Epithelial cell of esophagus (primary cell): ENCODE results near the gene ULBP2.
A peak's percentile ranks its signal among the peaks of the same experiment; 100 is the strongest.
"Not testable (repeated sequence)": the region's sequence is repeated elsewhere in the genome, so short reads cannot be mapped to it uniquely, and the experiment has no call there.

Source experiments
- DNase-seq: peaks from one replicate; pipeline ENCODE4 v3.0.0; 2010; ENCODE audit warnings: low read depth
- H3K4me3 ChIP-seq: 2 replicates; pipeline ENCODE4 v1.5.1; 2011; ENCODE audit warnings: mild to moderate bottlenecking, low read length, control low read depth
- TF ChIP-seq, protein P1 (sequence below): IDR thresholded peaks from 2 replicates; pipeline ENCODE4 v1.5.1; 2011; ENCODE audit warnings: low read depth, mild to moderate bottlenecking, low read length, control low read depth, inconsistent platforms; ENCODE audit not compliant: insufficient read depth; ENCODE audit errors: missing control alignments

The ULBP2 gene

GRCh38 chr6:149910721-149911151 lies 31.1 kb upstream of the ULBP2 start:
- no peak for DNase-seq
- TF ChIP-seq, protein P1, sequence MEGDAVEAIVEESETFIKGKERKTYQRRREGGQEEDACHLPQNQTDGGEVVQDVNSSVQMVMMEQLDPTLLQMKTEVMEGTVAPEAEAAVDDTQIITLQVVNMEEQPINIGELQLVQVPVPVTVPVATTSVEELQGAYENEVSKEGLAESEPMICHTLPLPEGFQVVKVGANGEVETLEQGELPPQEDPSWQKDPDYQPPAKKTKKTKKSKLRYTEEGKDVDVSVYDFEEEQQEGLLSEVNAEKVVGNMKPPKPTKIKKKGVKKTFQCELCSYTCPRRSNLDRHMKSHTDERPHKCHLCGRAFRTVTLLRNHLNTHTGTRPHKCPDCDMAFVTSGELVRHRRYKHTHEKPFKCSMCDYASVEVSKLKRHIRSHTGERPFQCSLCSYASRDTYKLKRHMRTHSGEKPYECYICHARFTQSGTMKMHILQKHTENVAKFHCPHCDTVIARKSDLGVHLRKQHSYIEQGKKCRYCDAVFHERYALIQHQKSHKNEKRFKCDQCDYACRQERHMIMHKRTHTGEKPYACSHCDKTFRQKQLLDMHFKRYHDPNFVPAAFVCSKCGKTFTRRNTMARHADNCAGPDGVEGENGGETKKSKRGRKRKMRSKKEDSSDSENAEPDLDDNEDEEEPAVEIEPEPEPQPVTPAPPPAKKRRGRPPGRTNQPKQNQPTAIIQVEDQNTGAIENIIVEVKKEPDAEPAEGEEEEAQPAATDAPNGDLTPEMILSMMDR: no peak
- H3K4me3 ChIP-seq: no peak overlapping the region

- DNase-seq, H3K4me3 ChIP-seq: not testable (repeated sequence)
Observed at GRCh38 chr6:149912680-149913079, 29.1 kb upstream of the ULBP2 start.

GRCh38 chr6:149913085-149913484 lies 28.7 kb upstream of the ULBP2 start:
- peak; percentile 29 for DNase-seq
- no peak overlapping the region for H3K4me3 ChIP-seq
- TF ChIP-seq, protein P1: no peak

- TF ChIP-seq, protein P1: no peak
- DNase-seq: no peak
- no peak overlapping the region for H3K4me3 ChIP-seq
Observed at GRCh38 chr6:149913540-149914240, 28.1 kb upstream of the ULBP2 start.

DNA sequence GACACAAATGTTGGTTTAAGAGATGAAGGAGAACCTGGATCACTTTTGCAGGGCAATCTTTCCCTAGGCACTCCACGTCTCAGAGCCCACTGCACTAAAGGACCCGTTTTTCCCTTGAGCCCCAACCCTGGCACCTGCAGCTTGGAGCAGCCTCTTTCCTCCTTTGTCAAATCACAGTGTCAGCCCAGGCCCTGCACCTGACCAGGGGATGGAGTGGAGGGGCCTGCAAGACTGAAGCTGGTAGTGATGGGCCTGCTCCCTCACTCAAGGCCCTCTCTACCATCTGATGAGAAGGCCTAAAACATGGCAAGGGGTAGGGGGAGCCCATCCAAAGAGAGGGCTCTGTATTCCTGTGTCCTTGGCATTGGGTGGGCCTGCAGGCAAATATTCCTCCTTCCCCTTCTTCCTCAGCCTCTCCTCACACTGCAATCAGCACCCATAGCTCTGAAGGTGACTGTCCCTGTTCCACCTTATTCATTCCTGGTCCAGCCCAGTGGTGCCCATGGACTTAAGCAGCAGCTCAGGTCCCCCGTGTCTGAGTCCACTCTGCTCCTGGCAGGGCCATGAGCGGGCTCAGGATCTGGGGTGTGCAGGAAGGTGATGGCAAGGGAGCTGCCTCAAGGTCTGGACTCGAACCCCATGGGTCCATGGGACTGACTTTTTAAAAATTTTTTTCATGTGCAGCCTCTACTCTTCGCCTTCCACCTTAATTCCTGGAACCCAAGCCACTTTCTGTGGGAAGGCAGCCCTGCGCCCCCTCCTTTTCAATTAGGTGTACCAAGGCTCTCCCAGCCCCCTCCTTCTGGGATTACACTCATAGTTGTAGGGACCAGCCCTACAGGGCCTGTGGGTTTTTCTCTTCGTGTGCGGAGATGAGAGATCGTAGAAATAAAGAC lies 25.6 kb upstream of the ULBP2 start:
- TF ChIP-seq, protein P1: no peak
- no peak for DNase-seq
- H3K4me3 ChIP-seq: no peak overlapping the region

DNA sequence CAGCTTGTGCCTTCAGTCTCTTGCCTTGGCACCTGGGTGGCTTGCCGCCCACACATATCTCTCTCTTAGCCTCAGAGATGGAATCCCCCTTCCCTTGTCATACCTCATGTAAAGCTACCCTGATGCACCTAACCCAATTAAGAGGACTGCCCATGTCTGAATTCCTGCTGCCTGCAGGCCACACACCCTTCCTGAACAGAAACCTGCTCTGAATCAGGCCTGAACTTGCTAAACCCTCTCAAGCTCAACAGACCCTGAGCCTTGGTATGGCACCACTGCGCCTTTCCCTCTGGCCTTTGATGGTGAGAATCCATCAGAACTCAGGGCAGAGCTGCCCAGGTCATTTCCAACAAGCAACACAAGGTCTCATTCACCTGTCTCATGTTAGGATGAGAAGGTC lies 24.1 kb upstream of the ULBP2 start:
- TF ChIP-seq, protein P1: no peak
- peak; percentile 50 for DNase-seq
- no peak overlapping the region for H3K4me3 ChIP-seq

DNA sequence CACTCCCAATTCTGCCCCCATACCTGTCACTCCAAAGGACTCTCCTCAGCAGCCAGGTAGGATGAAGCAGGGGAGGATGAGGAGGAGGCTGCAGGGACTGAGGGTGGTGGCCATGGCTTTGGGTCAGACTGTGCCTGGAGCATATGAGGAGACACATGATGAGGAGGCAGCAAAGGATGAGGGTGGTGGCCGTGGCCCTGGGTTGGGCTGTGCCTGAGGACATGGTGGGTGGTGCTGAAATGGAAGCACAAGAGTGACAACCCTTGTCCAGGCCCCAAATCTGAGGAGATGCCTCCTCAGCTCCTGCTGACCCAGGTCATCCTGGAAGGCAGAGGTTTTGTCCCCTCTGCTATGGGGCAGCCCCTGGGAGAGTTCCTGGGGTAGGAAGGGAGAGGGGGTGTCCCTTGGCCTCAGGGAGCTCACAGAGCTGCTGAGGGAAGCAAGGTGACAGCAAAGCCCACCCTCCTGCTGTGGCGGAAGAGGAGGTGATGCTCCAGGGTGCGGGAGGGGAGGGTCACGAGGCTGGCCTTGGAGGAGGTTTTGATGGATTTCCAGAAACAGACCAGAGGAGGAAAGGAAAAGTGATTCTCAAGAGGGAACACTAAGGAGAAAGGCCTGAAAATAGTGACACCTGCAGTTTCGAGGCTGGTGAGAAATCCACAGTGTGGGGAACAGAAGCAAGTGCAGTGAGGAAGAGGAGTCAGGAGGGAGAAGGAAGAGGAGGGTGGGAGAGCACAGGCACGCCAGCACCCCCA lies 23.5 kb upstream of the ULBP2 start:
- DNase-seq: no peak
- TF ChIP-seq, protein P1: no peak
- no peak overlapping the region for H3K4me3 ChIP-seq

DNA sequence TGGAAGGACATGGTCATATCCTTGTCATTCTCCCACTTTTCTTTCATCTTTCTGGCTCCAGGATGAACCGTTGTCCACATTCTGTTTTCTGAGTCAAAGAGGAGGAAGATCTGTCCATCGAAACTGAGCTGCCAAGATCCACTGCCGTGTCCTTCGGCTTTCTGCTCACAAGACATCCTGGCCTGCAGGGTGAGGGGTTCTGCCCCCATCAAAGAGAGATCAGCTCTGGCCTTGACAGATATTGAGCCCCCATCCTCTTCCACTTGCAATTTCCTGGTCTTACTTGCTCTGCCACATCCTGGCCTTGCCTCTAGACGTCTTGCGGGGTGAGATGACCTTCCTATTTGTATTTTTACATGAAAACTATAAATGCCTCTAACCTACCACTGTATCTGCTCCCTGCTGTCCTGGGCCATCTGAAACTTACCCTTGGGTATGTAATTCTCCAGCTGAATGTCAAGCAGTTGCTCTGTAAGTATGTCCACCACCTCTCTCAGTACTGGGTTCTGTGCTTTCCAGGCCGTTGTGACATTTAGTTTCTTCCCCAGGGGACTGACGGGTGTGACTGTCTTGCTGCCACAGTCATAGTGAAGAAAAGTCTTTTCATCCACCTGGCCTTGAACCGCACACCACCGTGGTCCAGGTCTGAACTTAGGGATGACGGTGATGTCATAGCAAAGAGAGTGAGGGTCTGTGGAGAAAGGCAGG lies 22.5 kb upstream of the ULBP2 start:
- not testable (repeated sequence) for H3K4me3 ChIP-seq, DNase-seq
